LNCAP (cell line): ENCODE measurements around the gene GJB4.

Experiments
- TF ChIP-seq, protein P1 (sequence below): fragments of 450-650 bp; IDR thresholded peaks from 2 replicates; pipeline ENCODE4 v1.5.1; 2017; ENCODE audit warnings: mild to moderate bottlenecking

The GJB4 gene

DNA sequence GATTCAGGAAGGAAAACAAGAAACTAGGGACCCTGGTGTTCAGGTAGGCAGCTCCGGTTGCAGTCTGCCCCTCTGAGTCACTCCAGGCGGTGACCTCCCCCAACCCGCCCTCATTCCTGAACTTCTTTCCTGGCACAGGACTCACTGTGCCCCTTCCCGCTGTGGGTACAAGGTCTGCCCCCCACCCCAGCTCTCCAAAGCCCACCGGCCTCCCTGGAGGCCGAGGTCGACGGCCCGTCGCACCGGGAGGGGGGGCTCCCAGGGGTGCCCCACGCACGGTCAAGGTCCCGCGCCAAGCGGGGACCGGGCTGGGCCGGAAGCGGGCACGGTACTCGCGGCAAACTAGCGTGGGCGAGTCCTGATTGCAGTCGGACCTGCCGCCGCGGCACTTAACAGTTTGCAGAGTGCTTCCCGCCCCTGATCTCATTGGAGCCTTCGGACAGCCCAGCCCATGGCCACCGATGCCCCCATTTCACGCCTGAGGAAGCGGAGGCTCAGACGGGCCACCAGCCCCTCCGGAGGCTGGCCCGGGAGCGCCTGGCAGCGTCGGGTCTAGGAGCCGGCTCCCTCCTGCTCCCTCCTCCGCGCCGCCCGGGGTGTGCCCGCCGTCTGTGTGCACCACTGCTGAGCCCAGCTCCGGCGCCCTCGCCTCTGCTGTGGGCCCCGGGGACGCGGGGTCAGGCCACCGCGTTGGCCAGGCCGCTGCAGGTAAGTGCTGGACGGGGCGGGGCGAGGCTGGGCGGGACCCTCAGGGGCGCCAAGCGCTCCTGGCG is 21.7 kb downstream of the GJB4 start, which contains the start of gene GJB3:
Gene GJB3, plus strand, starts transcription at position 144 of the 773 bp plus-strand sequence. CDS start 3,549 bp downstream, outside the sequence.
- TF ChIP-seq, protein P1, sequence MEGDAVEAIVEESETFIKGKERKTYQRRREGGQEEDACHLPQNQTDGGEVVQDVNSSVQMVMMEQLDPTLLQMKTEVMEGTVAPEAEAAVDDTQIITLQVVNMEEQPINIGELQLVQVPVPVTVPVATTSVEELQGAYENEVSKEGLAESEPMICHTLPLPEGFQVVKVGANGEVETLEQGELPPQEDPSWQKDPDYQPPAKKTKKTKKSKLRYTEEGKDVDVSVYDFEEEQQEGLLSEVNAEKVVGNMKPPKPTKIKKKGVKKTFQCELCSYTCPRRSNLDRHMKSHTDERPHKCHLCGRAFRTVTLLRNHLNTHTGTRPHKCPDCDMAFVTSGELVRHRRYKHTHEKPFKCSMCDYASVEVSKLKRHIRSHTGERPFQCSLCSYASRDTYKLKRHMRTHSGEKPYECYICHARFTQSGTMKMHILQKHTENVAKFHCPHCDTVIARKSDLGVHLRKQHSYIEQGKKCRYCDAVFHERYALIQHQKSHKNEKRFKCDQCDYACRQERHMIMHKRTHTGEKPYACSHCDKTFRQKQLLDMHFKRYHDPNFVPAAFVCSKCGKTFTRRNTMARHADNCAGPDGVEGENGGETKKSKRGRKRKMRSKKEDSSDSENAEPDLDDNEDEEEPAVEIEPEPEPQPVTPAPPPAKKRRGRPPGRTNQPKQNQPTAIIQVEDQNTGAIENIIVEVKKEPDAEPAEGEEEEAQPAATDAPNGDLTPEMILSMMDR = no peak

DNA sequence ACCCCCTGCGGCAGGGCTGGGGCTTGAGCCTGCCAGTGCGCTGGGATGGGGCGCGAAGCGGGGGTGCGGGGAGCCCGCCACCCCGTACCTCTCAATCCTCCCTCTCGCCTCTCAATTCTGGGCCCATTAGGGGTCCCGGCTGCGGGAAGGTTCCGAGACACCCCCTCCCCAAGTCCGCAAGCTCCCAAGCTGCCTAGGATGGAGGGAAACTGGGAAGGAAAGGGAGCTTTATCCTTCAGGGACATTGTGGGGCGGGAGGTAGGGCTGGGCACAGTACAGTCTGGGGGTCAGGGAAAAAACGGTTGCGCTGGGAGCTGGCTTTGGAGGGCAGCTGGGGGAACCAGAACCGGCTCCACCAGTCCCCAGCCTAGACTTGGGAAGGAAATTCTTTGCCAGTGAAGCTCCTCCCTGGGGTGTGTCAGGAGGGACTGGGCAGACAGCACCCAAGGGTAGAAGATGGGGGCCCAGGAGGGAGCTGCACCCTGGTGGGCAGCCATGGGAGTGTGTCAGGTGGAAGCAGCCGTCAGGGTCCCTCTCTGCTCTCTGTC is 22.4 kb downstream of the GJB4 start:
- TF ChIP-seq, protein P1 = no peak

DNA sequence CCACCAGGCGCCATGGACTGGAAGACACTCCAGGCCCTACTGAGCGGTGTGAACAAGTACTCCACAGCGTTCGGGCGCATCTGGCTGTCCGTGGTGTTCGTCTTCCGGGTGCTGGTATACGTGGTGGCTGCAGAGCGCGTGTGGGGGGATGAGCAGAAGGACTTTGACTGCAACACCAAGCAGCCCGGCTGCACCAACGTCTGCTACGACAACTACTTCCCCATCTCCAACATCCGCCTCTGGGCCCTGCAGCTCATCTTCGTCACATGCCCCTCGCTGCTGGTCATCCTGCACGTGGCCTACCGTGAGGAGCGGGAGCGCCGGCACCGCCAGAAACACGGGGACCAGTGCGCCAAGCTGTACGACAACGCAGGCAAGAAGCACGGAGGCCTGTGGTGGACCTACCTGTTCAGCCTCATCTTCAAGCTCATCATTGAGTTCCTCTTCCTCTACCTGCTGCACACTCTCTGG is 25.2 kb downstream of the GJB4 start:
- TF ChIP-seq, protein P1 = no peak

DNA sequence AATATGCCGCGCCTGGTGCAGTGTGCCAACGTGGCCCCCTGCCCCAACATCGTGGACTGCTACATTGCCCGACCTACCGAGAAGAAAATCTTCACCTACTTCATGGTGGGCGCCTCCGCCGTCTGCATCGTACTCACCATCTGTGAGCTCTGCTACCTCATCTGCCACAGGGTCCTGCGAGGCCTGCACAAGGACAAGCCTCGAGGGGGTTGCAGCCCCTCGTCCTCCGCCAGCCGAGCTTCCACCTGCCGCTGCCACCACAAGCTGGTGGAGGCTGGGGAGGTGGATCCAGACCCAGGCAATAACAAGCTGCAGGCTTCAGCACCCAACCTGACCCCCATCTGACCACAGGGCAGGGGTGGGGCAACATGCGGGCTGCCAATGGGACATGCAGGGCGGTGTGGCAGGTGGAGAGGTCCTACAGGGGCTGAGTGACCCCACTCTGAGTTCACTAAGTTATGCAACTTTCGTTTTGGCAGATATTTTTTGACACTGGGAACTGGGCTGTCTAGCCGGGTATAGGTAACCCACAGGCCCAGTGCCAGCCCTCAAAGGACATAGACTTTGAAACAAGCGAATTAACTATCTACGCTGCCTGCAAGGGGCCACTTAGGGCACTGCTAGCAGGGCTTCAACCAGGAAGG is 25.8 kb downstream of the GJB4 start:
- TF ChIP-seq, protein P1 = no peak

DNA sequence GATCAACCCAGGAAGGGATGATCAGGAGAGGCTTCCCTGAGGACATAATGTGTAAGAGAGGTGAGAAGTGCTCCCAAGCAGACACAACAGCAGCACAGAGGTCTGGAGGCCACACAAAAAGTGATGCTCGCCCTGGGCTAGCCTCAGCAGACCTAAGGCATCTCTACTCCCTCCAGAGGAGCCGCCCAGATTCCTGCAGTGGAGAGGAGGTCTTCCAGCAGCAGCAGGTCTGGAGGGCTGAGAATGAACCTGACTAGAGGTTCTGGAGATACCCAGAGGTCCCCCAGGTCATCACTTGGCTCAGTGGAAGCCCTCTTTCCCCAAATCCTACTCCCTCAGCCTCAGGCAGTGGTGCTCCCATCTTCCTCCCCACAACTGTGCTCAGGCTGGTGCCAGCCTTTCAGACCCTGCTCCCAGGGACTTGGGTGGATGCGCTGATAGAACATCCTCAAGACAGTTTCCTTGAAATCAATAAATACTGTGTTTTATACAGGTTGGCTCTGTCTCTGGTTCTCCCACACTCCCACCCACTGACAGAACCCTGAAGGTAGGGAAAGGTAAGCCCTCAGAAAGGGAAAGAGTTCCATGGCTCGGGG is 26.4 kb downstream of the GJB4 start:
- TF ChIP-seq, protein P1 = no peak

DNA sequence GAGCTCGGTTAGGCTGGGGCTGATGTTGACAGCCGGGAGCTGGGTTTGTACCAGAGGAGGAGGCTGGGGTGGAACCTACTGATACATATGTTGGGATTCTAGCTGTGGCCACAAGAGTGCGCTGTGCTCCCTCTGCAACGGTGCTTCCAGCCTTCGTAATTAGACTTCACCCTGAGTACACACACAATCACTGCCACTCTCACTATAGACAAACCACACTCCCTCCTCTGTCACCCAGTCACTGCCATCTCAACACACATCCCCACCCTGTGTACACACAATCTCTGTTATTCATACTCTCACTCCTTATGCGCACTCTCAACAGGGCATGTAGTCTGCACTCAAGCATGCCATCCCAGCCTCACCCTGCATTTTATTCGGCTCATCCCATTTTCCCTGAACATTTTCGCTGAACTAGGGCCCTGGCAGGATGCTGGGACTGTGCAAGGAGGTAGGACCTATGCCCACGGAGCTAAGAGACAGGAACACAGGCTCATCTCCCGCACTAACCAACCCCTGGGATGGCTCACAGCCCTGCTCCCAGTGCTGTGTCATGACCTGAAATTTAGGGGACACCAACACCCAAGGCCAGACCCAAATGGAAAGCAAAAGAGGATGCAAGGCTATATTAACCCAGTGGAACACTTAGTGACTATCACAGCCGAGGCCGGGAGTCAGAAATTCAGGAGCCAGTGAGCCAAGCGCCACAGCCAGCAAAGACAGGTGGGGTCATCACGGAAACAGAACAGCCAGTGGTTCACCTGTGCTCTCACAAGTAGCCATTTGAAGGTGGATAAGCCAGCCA is 27.2 kb downstream of the GJB4 start:
- TF ChIP-seq, protein P1 = peak; percentile 83
